Measurements from ENCODE around the gene VSTM2B.

VSTM2B gene

DNA sequence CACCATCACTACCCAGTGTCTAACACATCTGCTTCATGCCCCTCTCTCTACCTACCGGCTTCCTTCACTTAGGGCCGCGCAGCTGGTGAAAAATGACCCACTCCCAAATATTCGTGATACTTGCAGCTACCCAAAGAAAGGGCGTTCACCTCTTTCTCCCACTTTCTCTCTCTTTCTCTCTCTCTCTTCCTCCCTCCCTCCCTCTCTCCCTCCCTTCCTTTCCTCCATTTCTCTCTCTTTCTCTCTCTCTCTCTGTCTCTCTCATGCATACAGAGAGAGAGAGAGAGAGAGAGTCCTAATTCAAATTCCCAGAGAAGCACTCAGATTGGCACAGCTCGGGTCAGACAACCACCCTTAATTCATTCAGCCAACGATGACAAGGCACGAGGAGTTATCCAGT, 52.6 kb downstream of the VSTM2B start:
- H3K9ac ChIP-seq (ENCODE audit: low read length), result no peak overlapping the region
- H3K14ac ChIP-seq (ENCODE audit: low read length in 2 of 2), result no peak overlapping the region
- no peak overlapping the region for H3K4me3 ChIP-seq (ENCODE audit: insufficient read depth in 1 of 2, low read depth in 1 of 2, low read length in 2 of 2)
- no peak overlapping the region for H3K18ac ChIP-seq (ENCODE audit: low read depth in 1 of 2, low read length in 2 of 2)
- no peak overlapping the region for H2BK15ac ChIP-seq (ENCODE audit: low read depth, poor library complexity, severe bottlenecking)
- no peak for DNase-seq
- 67% methylated on average over 8 of the region's 8 CpGs for WGBS
- peaks cover 14 to 58% of the 10 kb centered on the region in 2 experiments for H3K27me3 ChIP-seq (ENCODE audit: control insufficient read depth in 1 of 2, insufficient read depth in 1 of 2, low read length in 2 of 2)
- no peak overlapping the region for H3K4me2 ChIP-seq (ENCODE audit: low read length, poor library complexity, severe bottlenecking)
- H3K4me1 ChIP-seq (ENCODE audit: control insufficient read depth, insufficient read depth, low read depth, low read length), result peaks cover 4% of the 10 kb centered on the region
- no peaks in the 10 kb centered on the region for H3K79me1 ChIP-seq (replicated peaks; ENCODE audit: low read length, poor library complexity, severe bottlenecking)
- H3K4ac ChIP-seq (ENCODE audit: low read depth in 1 of 2, low read length in 2 of 2), result no peak overlapping the region
- H4K91ac ChIP-seq (ENCODE audit: low read length), result no peak overlapping the region
- no peak overlapping the region for H4K8ac ChIP-seq (ENCODE audit: low read length)
- H3K23ac ChIP-seq (ENCODE audit: low read length in 2 of 2), result no peak overlapping the region
- no peak overlapping the region for H2AFZ ChIP-seq (ENCODE audit: low read depth, low read length)
- no peaks in the 10 kb centered on the region for H3K9me3 ChIP-seq (ENCODE audit: control insufficient read depth, low read length)
- H2BK12ac ChIP-seq (ENCODE audit: low read length in 2 of 2), result no peak overlapping the region
- no peak overlapping the region for H2BK5ac ChIP-seq (ENCODE audit: low read depth, low read length, poor library complexity, severe bottlenecking)
- no peak overlapping the region for H2AK5ac ChIP-seq (ENCODE audit: low read length, severe bottlenecking)
- H2BK120ac ChIP-seq (ENCODE audit: low read depth, low read length), result no peak overlapping the region
- H3K36me3 ChIP-seq (ENCODE audit: control insufficient read depth in 1 of 2, insufficient read depth in 2 of 2, low read depth in 1 of 2, low read length in 2 of 2), result no peaks in the 10 kb centered on the region
- no peak overlapping the region for H3K27ac ChIP-seq (ENCODE audit: low read length, poor library complexity, severe bottlenecking)

- no peaks in the 10 kb centered on the region for H3K36me3 ChIP-seq (ENCODE audit: control insufficient read depth in 1 of 2, insufficient read depth in 2 of 2, low read depth in 1 of 2, low read length in 2 of 2)
- H3K4me2 ChIP-seq (ENCODE audit: low read length, poor library complexity, severe bottlenecking), result no peak overlapping the region
- H2BK120ac ChIP-seq (ENCODE audit: low read depth, low read length), result no peak overlapping the region
- H3K4me1 ChIP-seq (ENCODE audit: control insufficient read depth, insufficient read depth, low read depth, low read length), result peaks cover 4% of the 10 kb centered on the region
- no peak overlapping the region for H3K4ac ChIP-seq (ENCODE audit: low read depth in 1 of 2, low read length in 2 of 2)
- no peak overlapping the region for H2BK15ac ChIP-seq (ENCODE audit: low read depth, poor library complexity, severe bottlenecking)
- no peak overlapping the region for H3K4me3 ChIP-seq (ENCODE audit: insufficient read depth in 1 of 2, low read depth in 1 of 2, low read length in 2 of 2)
- H2BK12ac ChIP-seq (ENCODE audit: low read length in 2 of 2), result no peak overlapping the region
- 65% methylated on average over 6 of the region's 6 CpGs for WGBS
- H3K27me3 ChIP-seq (ENCODE audit: control insufficient read depth in 1 of 2, insufficient read depth in 1 of 2, low read length in 2 of 2), result peaks cover 14 to 48% of the 10 kb centered on the region in 2 experiments
- H4K8ac ChIP-seq (ENCODE audit: low read length), result no peak overlapping the region
- no peak overlapping the region for H3K27ac ChIP-seq (ENCODE audit: low read length, poor library complexity, severe bottlenecking)
- no peak overlapping the region for H3K23ac ChIP-seq (ENCODE audit: low read length in 2 of 2)
- no peak overlapping the region for H4K91ac ChIP-seq (ENCODE audit: low read length)
- no peak overlapping the region for H2AFZ ChIP-seq (ENCODE audit: low read depth, low read length)
- H3K79me1 ChIP-seq (replicated peaks; ENCODE audit: low read length, poor library complexity, severe bottlenecking), result no peaks in the 10 kb centered on the region
- no peak for DNase-seq
- no peak overlapping the region for H3K9ac ChIP-seq (ENCODE audit: low read length)
- no peak overlapping the region for H2BK5ac ChIP-seq (ENCODE audit: low read depth, low read length, poor library complexity, severe bottlenecking)
- H3K9me3 ChIP-seq (ENCODE audit: control insufficient read depth, low read length), result no peaks in the 10 kb centered on the region
- H3K14ac ChIP-seq (ENCODE audit: low read length in 2 of 2), result no peak overlapping the region
- H2AK5ac ChIP-seq (ENCODE audit: low read length, severe bottlenecking), result no peak overlapping the region
- H3K18ac ChIP-seq (ENCODE audit: low read depth in 1 of 2, low read length in 2 of 2), result no peak overlapping the region
Measured at GRCh38 chr19:29579308-29579910, 53.6 kb downstream of the VSTM2B start.

- Histone ChIP-seq H2BK5ac (ENCODE audit: low read depth, low read length, poor library complexity, severe bottlenecking) (no peak overlapping the region), H3K27ac (ENCODE audit: low read length, poor library complexity, severe bottlenecking) (no peak overlapping the region), H3K79me1 (replicated peaks; ENCODE audit: low read length, poor library complexity, severe bottlenecking) (no peaks in the 10 kb centered on the region), H3K4me3 (ENCODE audit: insufficient read depth in 1 of 2, low read depth in 1 of 2, low read length in 2 of 2) (no peak overlapping the region), H3K9me3 (ENCODE audit: control insufficient read depth, low read length) (no peaks in the 10 kb centered on the region), H3K9ac (ENCODE audit: low read length) (no peak overlapping the region), H3K27me3 (ENCODE audit: control insufficient read depth in 1 of 2, insufficient read depth in 1 of 2, low read length in 2 of 2) (peaks cover 6 to 28% of the 10 kb centered on the region in 2 experiments), H3K18ac (ENCODE audit: low read depth in 1 of 2, low read length in 2 of 2) (no peak overlapping the region), H3K14ac (ENCODE audit: low read length in 2 of 2) (no peak overlapping the region), H2BK15ac (ENCODE audit: low read depth, poor library complexity, severe bottlenecking) (no peak overlapping the region), H4K8ac (ENCODE audit: low read length) (no peak overlapping the region), H3K23ac (ENCODE audit: low read length in 2 of 2) (no peak overlapping the region), H3K36me3 (ENCODE audit: control insufficient read depth in 1 of 2, insufficient read depth in 2 of 2, low read depth in 1 of 2, low read length in 2 of 2) (no peaks in the 10 kb centered on the region), H2AK5ac (ENCODE audit: low read length, severe bottlenecking) (no peak overlapping the region), H3K4ac (ENCODE audit: low read depth in 1 of 2, low read length in 2 of 2) (no peak overlapping the region), H3K4me2 (ENCODE audit: low read length, poor library complexity, severe bottlenecking) (no peak overlapping the region), H4K91ac (ENCODE audit: low read length) (no peak overlapping the region), H2BK120ac (ENCODE audit: low read depth, low read length) (no peak overlapping the region), H2BK12ac (ENCODE audit: low read length in 2 of 2) (no peak overlapping the region), H2AFZ (ENCODE audit: low read depth, low read length) (no peak overlapping the region), H3K4me1 (ENCODE audit: control insufficient read depth, insufficient read depth, low read depth, low read length) (peaks cover 5% of the 10 kb centered on the region)
- WGBS, result no CpG with 5 or more reads among the region's 1 CpG
- DNase-seq, result no peak
Measured at GRCh38 chr19:29581398-29581797, 55.6 kb downstream of the VSTM2B start.

DNA sequence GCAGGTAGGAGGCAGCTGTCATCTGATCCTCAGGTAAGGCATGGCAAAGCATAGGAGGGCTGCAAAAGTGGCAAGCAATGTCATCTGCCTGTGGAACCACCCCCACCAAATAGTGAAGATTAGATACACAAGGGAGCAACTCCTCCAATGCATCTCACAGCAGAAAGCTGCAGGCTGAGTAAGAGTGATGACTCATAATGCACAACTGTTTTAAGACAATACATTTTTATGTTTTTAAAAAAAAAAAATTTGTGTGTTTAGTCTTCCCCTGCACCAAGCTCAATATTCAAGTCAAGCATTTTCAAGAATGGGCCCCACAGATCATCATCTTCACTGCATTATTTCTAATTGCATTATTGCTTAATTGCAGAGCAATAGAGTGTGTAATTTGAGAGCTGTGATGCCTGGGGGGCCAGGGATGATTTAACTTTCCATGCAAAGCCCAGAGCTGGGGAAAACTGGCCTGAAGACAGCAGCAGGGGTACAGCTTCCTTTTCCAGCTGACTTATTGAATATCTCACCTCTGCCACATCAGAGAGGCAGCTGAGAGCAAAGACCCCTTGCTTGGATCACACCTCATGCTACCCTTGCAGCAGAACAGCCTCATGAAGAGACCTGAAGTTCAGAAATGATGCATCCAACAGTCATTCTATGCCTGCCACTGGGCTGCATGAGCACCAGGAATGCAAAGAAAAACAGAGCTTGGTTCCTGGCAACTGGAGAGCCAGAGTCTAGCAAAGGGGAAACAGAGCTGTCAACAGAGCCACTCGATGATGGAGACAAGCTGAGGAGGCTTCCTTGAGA, 57.6 kb downstream of the VSTM2B start:
- no peak overlapping the region for H3K18ac ChIP-seq (ENCODE audit: low read depth in 1 of 2, low read length in 2 of 2)

More for the DNA sequence above, 57.6 kb downstream of the VSTM2B start:
- 68% methylated on average over 1 of the region's 1 CpG for WGBS
- Histone ChIP-seq H4K91ac (ENCODE audit: low read length) (no peak overlapping the region), H3K4me2 (ENCODE audit: low read length, poor library complexity, severe bottlenecking) (no peak overlapping the region), H3K9ac (ENCODE audit: low read length) (no peak overlapping the region), H3K79me1 (replicated peaks; ENCODE audit: low read length, poor library complexity, severe bottlenecking) (no peaks in the 10 kb centered on the region), H3K9me3 (ENCODE audit: control insufficient read depth, low read length) (no peaks in the 10 kb centered on the region), H3K14ac (ENCODE audit: low read length in 2 of 2) (no peak overlapping the region), H2BK120ac (ENCODE audit: low read depth, low read length) (no peak overlapping the region), H4K8ac (ENCODE audit: low read length) (no peak overlapping the region), H3K4me1 (ENCODE audit: control insufficient read depth, insufficient read depth, low read depth, low read length) (peaks cover 6% of the 10 kb centered on the region), H2AFZ (ENCODE audit: low read depth, low read length) (no peak overlapping the region), H2AK5ac (ENCODE audit: low read length, severe bottlenecking) (no peak overlapping the region), H2BK12ac (ENCODE audit: low read length in 2 of 2) (no peak overlapping the region), H3K4me3 (ENCODE audit: insufficient read depth in 1 of 2, low read depth in 1 of 2, low read length in 2 of 2) (no peak overlapping the region), H2BK15ac (ENCODE audit: low read depth, poor library complexity, severe bottlenecking) (no peak overlapping the region), H2BK5ac (ENCODE audit: low read depth, low read length, poor library complexity, severe bottlenecking) (no peak overlapping the region), H3K36me3 (ENCODE audit: control insufficient read depth in 1 of 2, insufficient read depth in 2 of 2, low read depth in 1 of 2, low read length in 2 of 2) (no peaks in the 10 kb centered on the region), H3K27me3 (ENCODE audit: control insufficient read depth in 1 of 2, insufficient read depth in 1 of 2, low read length in 2 of 2) (peaks cover 3 to 9% of the 10 kb centered on the region in 2 experiments), H3K23ac (ENCODE audit: low read length in 2 of 2) (no peak overlapping the region), H3K27ac (ENCODE audit: low read length, poor library complexity, severe bottlenecking) (no peak overlapping the region), H3K4ac (ENCODE audit: low read depth in 1 of 2, low read length in 2 of 2) (no peak overlapping the region)
- no peak for DNase-seq
